H9 (cell line): ENCODE data around the gene NUDT22. TPM values are rescaled to one million over a fixed set of nuclear protein-coding genes. Genes with fewer than 3 reads are reported as not detected.

Experiments
- DNase-seq: peaks from one replicate; pipeline ENCODE4 v3.0.0-alpha.2; 2017
- H2AFZ ChIP-seq: one replicate; pipeline ENCODE4 v1.6.1; 2013; ENCODE audit warnings: mild to moderate bottlenecking, low read length, control low read depth, moderate library complexity
- H2AK5ac ChIP-seq: 2 replicates; pipeline ENCODE4 v1.6.1; 2013; ENCODE audit warnings: low read length, control low read depth, mixed read lengths; ENCODE audit not compliant: insufficient read length
- H2BK120ac ChIP-seq: one replicate; pipeline ENCODE4 v1.6.1; 2013; ENCODE audit warnings: low read depth, mild to moderate bottlenecking, low read length, control low read depth, inconsistent platforms; ENCODE audit not compliant: poor library complexity, severe bottlenecking
- H2BK12ac ChIP-seq: 2 replicates; pipeline ENCODE4 v1.6.1; 2013; ENCODE audit warnings: low read length, control low read depth, mixed read lengths, low read depth; ENCODE audit not compliant: insufficient read length
- H2BK15ac ChIP-seq: 2 replicates; pipeline ENCODE4 v1.6.1; 2013; ENCODE audit warnings: low read depth, low read length, control low read depth
- H2BK20ac ChIP-seq: one replicate; pipeline ENCODE4 v1.6.1; 2013; ENCODE audit warnings: low read depth, mild to moderate bottlenecking, low read length, control low read depth, inconsistent platforms; ENCODE audit not compliant: poor library complexity, severe bottlenecking
- H2BK5ac ChIP-seq: 2 replicates; pipeline ENCODE4 v1.6.1; 2013; ENCODE audit warnings: low read length, control low read depth, mixed read lengths; ENCODE audit not compliant: insufficient read length
- H3K14ac ChIP-seq: 2 replicates; pipeline ENCODE4 v1.6.1; 2013; ENCODE audit warnings: low read length, control low read depth; ENCODE audit not compliant: insufficient read depth
- H3K18ac ChIP-seq: 2 replicates; pipeline ENCODE4 v1.6.1; 2013; ENCODE audit warnings: low read depth, mild to moderate bottlenecking, mixed read lengths, low read length, control low read depth; ENCODE audit not compliant: insufficient read length
- H3K23ac ChIP-seq: 2 replicates; pipeline ENCODE4 v1.6.1; 2013; ENCODE audit warnings: low read length, control low read depth, mixed read lengths, low read depth; ENCODE audit not compliant: insufficient read length
- H3K23me2 ChIP-seq: 2 replicates; pipeline ENCODE4 v1.6.1; 2013; ENCODE audit warnings: low read depth, mild to moderate bottlenecking, mixed read lengths, low read length, control low read depth; ENCODE audit not compliant: insufficient read length, poor library complexity, severe bottlenecking
- H3K27ac ChIP-seq: 2 replicates; pipeline ENCODE4 v1.5.1; 2013; ENCODE audit warnings: low read length, control low read depth, mixed read lengths, low read depth; ENCODE audit not compliant: insufficient read length
- H3K27me3 ChIP-seq: 2 replicates; pipeline ENCODE4 v1.6.1; 2013; ENCODE audit warnings: low read length, control low read depth, inconsistent platforms; ENCODE audit not compliant: insufficient read depth
- H3K4ac ChIP-seq: 2 replicates; pipeline ENCODE4 v1.6.1; 2013; ENCODE audit warnings: low read depth, mild to moderate bottlenecking, control low read depth, inconsistent platforms, low read length, moderate library complexity
- H3K4me1 ChIP-seq: 2 replicates; pipeline ENCODE4 v1.6.1; 2013; ENCODE audit warnings: low read length, control low read depth, inconsistent platforms; ENCODE audit not compliant: insufficient read depth
- H3K4me2 ChIP-seq: 2 replicates; pipeline ENCODE4 v1.6.1; 2013; ENCODE audit warnings: low read length, control low read depth, mixed read lengths; ENCODE audit not compliant: insufficient read length, insufficient read depth
- H3K56ac ChIP-seq: 2 replicates; pipeline ENCODE4 v1.6.1; 2013; ENCODE audit warnings: low read depth, mild to moderate bottlenecking, mixed read lengths, low read length, control low read depth; ENCODE audit not compliant: insufficient read length
- H3K79me1 ChIP-seq: 2 replicates; pipeline ENCODE4 v1.6.1; 2013; ENCODE audit warnings: low read depth, mild to moderate bottlenecking, moderate library complexity, low read length, control low read depth, inconsistent platforms; ENCODE audit not compliant: insufficient read depth, poor library complexity, severe bottlenecking
- H3K79me2 ChIP-seq: 2 replicates; pipeline ENCODE4 v1.6.1; 2013; ENCODE audit warnings: low read length, control low read depth, inconsistent platforms; ENCODE audit not compliant: insufficient read depth
- H3K9ac ChIP-seq: 2 replicates; pipeline ENCODE4 v1.6.1; 2013; ENCODE audit warnings: low read length, control low read depth, mixed read lengths; ENCODE audit not compliant: insufficient read length; ENCODE audit errors: extremely low read depth
- H3K9me3 ChIP-seq: one replicate; pipeline ENCODE4 v1.6.1; 2013; ENCODE audit warnings: low read depth, low read length, inconsistent platforms; ENCODE audit not compliant: control insufficient read depth
- H3T11ph ChIP-seq: one replicate; pipeline ENCODE4 v1.6.1; 2013; ENCODE audit warnings: mild to moderate bottlenecking, low read length, control low read depth, inconsistent platforms
- H4K20me1 ChIP-seq: one replicate; pipeline ENCODE4 v1.6.1; 2013; ENCODE audit not compliant: control insufficient read depth, insufficient read length, insufficient read depth
- H4K5ac ChIP-seq: 2 replicates; pipeline ENCODE4 v1.6.1; 2013; ENCODE audit warnings: low read depth, mild to moderate bottlenecking, mixed read lengths, low read length, control low read depth; ENCODE audit not compliant: insufficient read length
- H4K8ac ChIP-seq: replicated peaks from 2 replicates; pipeline ENCODE4 v1.6.1; 2013; ENCODE audit warnings: low read length, control low read depth, mixed read lengths, low read depth; ENCODE audit not compliant: insufficient read length
- H4K91ac ChIP-seq: 2 replicates; pipeline ENCODE4 v1.6.1; 2013; ENCODE audit warnings: low read depth, mild to moderate bottlenecking, moderate library complexity, mixed read lengths, low read length, control low read depth; ENCODE audit not compliant: insufficient read length
- H3K27ac Mint-ChIP-seq, 3 experiments: 2 replicates in 2 of 3; 3 replicates in 1 of 3; pipeline ENCODE4 v1.8.0; 2020 to 2021; ENCODE audit warnings: mixed read lengths in 3 of 3, mild to moderate bottlenecking in 1 of 3, moderate library complexity in 1 of 3
- H3K27me3 Mint-ChIP-seq: 2 replicates; pipeline ENCODE4 v1.8.0; 2021; ENCODE audit warnings: low read depth, mild to moderate bottlenecking, moderate library complexity, mixed read lengths
- H3K36me3 Mint-ChIP-seq, 3 experiments: 2 replicates in 2 of 3; 3 replicates in 1 of 3; pipeline ENCODE4 v1.8.0; 2020 to 2021; ENCODE audit warnings: low read depth in 3 of 3, mixed read lengths in 3 of 3; ENCODE audit not compliant: insufficient read depth in 1 of 3
- H3K4me1 Mint-ChIP-seq, 2 experiments: 2 replicates each; pipeline ENCODE4 v1.8.0; 2020; ENCODE audit warnings: mixed read lengths in 2 of 2
- H3K4me3 Mint-ChIP-seq, 2 experiments: 2 replicates in 1 of 2; 3 replicates in 1 of 2; pipeline ENCODE4 v1.8.0; 2020 to 2021; ENCODE audit warnings: mild to moderate bottlenecking in 2 of 2, mixed read lengths in 2 of 2, moderate library complexity in 1 of 2
- H3K9me3 Mint-ChIP-seq, 2 experiments: 2 replicates in 1 of 2; 3 replicates in 1 of 2; pipeline ENCODE4 v1.8.0; 2020; ENCODE audit warnings: mild to moderate bottlenecking in 2 of 2, mixed read lengths in 2 of 2, moderate library complexity in 1 of 2
- WGBS: extraction: QIAGEN DNeasy Blood & Tissue Kit; methylation state at CpG from one replicate; pipeline ENCODE4 v1.1.7; 2013; ENCODE audit warnings: missing lambda C conversion rate, low lambda C conversion rate, mixed read lengths; ENCODE audit not compliant: insufficient read length; ENCODE audit errors: extremely low coverage; 5-methylcytosine and 5-hydroxymethylcytosine counted together
- total RNA-seq: library from RNA; stranded (reverse); gene quantifications from 2 replicates; pipeline ENCODE4 v1.2.1, GENCODE V29; 2021
- TF ChIP-seq, protein P1 (sequence below): fragments of 200-600 bp; sonication (generic); conservative IDR thresholded peaks from 3 replicates; pipeline ENCODE4 v1.8.0; 2021; ENCODE audit warnings: antibody characterized with exemption, mild to moderate bottlenecking

Gene NUDT22
- total RNA-seq, 1 experiment from 2014 or later: 39.6 TPM

- no peak overlapping the region for H2BK5ac ChIP-seq
- H3K23me2 ChIP-seq: no peaks in the 10 kb centered on the region
- DNase-seq: no peak
- no peaks in the 10 kb centered on the region for H3K4me1 ChIP-seq
- no peaks in the 10 kb centered on the region for H3K79me1 ChIP-seq
- H4K8ac ChIP-seq: no peak overlapping the region
- no peak overlapping the region for H3K4ac ChIP-seq
- TF ChIP-seq, protein P1, sequence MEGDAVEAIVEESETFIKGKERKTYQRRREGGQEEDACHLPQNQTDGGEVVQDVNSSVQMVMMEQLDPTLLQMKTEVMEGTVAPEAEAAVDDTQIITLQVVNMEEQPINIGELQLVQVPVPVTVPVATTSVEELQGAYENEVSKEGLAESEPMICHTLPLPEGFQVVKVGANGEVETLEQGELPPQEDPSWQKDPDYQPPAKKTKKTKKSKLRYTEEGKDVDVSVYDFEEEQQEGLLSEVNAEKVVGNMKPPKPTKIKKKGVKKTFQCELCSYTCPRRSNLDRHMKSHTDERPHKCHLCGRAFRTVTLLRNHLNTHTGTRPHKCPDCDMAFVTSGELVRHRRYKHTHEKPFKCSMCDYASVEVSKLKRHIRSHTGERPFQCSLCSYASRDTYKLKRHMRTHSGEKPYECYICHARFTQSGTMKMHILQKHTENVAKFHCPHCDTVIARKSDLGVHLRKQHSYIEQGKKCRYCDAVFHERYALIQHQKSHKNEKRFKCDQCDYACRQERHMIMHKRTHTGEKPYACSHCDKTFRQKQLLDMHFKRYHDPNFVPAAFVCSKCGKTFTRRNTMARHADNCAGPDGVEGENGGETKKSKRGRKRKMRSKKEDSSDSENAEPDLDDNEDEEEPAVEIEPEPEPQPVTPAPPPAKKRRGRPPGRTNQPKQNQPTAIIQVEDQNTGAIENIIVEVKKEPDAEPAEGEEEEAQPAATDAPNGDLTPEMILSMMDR: no peak
- H3K18ac ChIP-seq: no peak overlapping the region
- H3K79me2 ChIP-seq: no peaks in the 10 kb centered on the region
- no peaks in the 10 kb centered on the region for H4K20me1 ChIP-seq
- no peak overlapping the region for H2BK15ac ChIP-seq
- H2BK20ac ChIP-seq: no peak overlapping the region
- H4K5ac ChIP-seq: no peak overlapping the region
- H2AK5ac ChIP-seq: no peak overlapping the region
- no peak overlapping the region for H3K27ac ChIP-seq
- Mint-ChIP-seq H3K27ac (peak overlapping the region in 2 of 3 experiments; percentile 62 to 92; a peak in 2 of 7 replicates), H3K4me1 (peaks cover 2 to 3% of the 10 kb centered on the region in 2 experiments; a peak in 3 of 4 replicates), H3K9me3 (no peaks in the 10 kb centered on the region), H3K4me3 (no peak overlapping the region), H3K27me3 (no peaks in the 10 kb centered on the region), H3K36me3 (peaks cover 6 to 52% (median 40%) of the 10 kb centered on the region in 3 experiments)
- H3K9ac ChIP-seq: no peak overlapping the region
- no peak overlapping the region for H2BK120ac ChIP-seq
- H2AFZ ChIP-seq: no peak overlapping the region
- no peak overlapping the region for H3K4me2 ChIP-seq
- no peak overlapping the region for H2BK12ac ChIP-seq
- no peak overlapping the region for H3T11ph ChIP-seq
- H3K23ac ChIP-seq: no peak overlapping the region
- no peak overlapping the region for H3K56ac ChIP-seq
- H3K14ac ChIP-seq: no peak overlapping the region
- H3K9me3 ChIP-seq: no peaks in the 10 kb centered on the region
- no peaks in the 10 kb centered on the region for H3K27me3 ChIP-seq
- no CpG with 5 or more reads among the region's 8 CpGs for WGBS
- H4K91ac ChIP-seq: no peak overlapping the region
These were observed 16.6 kb upstream of the NUDT22 start for GRCh38 chr11:64209563-64209843.
